ENCODE data around the gene ATP6V1B1.

ATP6V1B1 gene

DNA sequence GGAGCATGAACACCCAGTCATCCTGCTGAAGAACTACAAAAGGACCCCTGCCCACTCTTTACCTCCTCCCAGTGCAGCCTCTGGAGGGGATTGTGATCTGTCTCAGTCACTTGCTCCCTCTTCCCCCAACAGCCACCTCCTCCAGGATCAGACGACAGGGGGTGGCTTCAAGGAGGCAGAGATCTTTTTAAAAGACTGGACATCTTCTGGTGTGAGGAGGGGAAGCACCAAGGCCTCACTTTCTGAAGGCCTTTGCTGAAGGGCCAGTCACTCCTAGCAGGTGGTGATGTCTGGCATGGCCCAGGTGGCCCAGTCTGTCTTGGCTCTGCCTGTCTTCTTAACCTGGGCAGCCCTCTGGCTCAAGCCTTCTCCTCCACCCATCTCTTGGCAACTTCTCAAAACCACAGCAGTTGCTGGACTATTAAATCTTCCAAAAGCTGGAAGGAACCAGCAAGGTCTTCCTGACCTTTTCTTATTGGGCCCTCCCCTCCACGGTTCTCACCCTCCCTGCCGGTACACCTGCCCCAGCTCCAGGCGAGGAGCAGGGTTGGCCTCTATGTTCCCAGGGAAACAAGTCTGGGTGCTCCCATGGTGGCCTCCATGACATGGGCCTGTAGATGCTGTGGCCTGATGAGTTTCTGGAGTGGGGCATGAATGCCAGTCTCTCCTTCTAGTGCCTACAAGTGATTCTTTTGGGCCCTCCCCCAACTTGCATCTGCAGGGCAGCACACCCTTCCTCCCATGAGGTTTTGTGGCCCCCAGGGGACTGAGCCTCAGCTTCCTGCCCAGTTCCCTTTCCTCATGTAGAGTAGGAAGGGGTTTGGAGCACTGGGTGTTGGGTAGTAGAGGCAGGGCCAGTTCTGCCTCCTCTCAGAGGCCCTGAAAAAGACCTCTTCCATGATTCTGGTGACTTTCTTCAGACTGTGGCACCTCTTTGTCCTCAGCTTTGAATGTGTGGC, 5.0 kb upstream of the ATP6V1B1 start:
- no peak for DNase-seq

DNA sequence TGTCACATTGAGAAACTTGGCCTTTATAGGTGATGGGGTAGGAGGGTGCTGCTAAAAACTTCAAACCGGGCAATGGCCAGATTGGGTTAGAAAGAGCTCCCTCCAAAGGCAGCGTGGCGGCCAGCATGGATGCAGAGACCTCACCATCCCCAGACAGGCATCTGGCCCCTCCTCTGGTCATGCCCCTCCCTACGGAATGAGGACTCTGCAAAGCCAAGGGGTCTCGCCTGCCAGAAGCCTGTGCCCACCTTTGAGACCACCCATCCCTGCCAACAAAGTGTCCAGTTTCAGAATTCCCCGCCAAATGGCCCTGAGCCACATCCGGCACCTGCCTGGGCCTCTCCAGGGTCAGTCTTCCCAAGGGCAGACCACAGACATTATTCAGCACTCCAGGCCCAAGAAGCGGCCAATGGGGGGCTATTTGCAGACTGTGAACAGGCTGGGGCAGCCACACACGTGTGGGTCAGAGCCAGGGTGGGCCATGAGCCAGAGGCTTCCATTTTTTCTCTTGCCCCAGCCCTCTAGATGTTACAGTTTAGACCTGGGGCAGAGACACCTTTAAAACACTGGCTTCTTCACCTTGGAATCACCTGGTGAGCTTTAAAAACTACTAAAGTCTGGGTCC, 4.2 kb upstream of the ATP6V1B1 start:
- DNase-seq, result no peak

DNA sequence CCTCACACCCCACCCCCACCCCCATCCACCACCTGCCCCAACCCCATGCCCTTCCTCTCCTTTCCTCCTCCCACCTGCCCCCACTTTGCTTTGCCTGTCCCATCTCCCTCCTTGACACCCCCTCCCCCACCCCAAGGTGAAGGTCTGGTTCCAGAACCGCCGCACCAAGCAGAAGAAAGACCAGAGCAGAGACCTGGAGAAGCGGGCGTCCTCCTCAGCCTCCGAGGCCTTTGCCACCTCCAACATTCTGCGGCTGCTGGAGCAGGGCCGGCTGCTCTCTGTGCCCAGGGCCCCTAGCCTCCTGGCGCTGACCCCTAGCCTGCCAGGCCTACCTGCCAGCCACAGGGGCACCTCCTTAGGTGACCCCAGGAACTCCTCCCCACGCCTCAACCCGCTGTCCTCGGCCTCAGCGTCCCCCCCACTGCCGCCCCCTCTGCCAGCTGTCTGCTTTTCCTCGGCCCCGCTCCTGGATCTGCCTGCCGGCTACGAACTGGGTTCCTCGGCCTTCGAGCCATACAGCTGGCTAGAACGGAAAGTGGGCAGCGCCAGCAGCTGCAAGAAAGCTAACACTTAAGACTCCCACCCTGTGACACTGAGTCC, 3.0 kb upstream of the ATP6V1B1 start:
- DNase-seq, result no peak

DNA sequence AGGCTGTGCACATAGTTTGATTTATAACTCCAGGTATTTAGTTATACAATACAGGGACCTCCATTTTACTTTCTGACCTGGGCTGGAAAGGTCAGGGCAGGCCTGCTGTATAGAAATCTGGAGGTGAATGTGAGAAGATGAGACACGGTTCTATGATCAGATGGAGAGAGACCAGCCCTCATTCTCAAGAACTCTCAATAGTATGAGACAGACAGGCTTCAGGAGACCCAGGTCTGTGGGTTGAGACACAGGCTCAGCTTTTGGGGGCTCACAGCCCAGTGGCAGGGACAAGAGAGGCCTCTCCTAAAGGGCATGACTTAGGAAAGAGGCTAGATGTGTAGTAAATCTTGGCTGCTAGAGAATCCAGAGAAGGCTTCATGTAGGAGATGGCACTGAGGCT, 719 bp upstream of the ATP6V1B1 start:
- DNase-seq, result no peak

DNA sequence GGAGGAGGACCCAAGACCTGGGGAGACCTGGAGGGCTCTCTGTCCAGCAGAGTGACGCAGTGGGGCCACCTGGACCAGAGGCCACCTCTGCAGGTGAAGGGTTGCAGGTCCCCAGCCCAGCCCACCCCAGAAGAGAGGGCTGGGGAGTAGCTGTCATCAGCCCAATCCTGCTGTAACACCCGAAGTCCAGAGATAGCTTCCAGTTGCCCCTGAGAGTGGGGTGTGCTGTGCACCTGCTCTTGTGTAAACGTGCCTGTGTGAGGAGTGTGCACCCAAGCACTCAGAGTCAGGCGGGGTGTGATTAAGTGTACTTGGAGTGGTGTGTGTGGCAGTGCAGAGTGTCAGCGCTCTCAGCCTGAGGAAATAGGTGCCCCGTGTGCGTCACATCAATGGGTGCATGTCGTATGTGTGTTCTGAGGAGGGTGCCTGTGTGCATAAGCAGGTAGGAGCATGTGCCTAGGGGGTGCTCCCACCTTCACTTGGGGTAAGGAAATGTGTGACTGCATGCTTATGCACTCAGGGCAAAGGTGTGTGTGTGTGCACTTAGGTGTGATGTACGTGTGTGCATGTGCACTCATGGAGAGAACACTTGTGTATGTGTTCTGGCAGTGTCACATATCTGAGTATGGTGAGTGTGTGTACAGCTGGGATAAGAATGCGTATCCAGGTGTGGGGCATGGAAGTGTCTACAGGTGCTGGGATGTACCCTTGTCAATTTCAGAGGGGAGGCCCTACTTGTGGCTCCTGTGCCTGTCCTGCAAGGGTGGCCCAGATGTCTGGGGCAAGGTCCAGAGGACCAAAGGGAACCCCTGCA, 672 bp downstream of the ATP6V1B1 start:
- no peak for DNase-seq

DNA sequence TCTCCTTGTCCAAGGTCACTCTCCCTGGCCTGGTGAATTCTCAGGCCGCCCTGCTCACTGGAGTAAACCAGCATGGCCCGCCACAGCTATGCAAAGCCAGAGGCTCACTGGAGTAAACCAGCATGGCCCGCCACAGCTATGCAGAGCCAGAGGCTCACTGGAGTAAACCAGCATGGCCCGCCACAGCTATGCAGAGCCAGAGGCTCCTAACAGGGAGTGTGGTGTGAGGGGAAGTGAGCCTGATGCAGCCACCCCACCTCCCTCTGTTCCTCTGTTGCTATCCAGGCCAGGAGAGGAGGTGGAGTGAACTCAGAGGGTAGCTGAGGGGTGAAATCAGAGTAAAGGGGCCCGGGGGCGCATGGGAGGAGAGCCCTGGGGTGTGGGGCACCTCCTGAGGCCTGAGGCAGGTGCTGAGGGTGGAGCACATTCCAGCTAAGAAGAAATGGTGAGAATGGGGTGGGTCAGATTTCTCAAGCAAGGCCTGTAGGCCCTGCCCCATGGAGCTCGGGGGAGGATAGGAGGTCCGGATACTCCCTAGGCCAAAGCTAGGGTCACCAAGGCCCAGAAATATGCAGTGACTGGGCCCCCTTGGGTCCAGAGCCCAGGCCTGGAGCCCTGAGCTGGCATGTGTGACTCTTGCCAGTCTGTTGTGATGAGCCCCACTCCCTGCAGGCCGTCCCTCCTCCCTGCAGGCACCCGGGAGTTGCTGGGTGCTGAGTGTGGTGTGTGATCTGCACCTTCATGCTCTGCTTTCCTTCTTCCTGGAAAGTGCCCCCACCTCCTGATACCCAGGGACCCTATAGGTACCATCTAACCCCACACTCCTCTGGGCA, 1.5 kb downstream of the ATP6V1B1 start:
- DNase-seq, result no peak

DNA sequence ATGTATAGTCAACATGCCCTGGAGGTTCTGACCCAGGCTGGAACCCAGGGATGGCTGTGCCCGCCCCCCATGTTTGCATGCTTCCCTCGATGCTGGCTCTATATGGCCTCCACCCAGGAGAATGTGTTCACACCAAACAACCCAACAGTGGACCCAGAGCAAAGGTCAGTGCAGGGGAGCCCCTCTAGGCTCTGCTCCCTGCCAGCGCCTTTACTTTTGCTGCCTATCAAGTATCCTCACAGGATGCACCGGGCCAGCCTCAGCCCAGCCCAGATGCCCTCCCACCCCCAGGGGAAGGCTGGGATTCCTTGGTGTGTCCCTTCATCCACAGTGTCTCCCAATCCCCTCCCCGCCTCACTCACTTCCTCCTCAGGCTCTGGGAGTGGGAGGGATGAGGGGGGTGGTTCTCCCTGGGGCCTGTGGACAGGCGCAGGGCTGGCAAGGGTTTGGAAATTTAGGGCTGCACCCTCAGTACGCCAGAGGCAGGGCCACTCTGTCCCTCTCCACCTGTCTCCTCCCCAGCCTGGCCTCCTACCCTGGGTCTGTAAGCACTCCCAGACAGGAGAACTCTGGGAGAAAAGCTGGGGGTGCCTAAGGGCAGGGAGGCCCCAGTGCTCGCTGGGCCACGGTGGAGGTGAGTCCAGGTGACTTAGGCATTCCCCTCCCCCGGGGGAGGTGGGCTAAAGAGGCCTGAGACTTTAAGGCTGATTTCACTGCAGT, 2.3 kb downstream of the ATP6V1B1 start:
- DNase-seq, result no peak

DNA sequence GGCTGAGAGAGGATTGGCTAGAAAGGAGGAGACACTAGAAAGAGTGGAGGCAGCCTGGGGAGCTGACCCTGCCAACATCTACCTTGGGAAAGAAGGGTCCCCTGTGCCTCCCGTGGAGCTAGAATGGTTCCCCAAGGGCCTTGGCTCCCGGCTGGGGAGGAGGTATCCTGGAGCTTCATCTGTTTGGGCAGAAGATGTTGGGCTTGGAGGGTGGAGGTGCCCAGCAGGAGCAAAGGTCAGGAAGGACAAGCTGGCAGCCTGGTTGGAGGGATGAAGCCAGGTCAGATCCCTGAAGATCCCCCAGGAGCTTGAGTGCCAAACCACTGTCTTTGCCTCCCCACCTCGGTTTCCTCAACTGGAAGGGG, 2.9 kb downstream of the ATP6V1B1 start:
- no peak for DNase-seq

DNA sequence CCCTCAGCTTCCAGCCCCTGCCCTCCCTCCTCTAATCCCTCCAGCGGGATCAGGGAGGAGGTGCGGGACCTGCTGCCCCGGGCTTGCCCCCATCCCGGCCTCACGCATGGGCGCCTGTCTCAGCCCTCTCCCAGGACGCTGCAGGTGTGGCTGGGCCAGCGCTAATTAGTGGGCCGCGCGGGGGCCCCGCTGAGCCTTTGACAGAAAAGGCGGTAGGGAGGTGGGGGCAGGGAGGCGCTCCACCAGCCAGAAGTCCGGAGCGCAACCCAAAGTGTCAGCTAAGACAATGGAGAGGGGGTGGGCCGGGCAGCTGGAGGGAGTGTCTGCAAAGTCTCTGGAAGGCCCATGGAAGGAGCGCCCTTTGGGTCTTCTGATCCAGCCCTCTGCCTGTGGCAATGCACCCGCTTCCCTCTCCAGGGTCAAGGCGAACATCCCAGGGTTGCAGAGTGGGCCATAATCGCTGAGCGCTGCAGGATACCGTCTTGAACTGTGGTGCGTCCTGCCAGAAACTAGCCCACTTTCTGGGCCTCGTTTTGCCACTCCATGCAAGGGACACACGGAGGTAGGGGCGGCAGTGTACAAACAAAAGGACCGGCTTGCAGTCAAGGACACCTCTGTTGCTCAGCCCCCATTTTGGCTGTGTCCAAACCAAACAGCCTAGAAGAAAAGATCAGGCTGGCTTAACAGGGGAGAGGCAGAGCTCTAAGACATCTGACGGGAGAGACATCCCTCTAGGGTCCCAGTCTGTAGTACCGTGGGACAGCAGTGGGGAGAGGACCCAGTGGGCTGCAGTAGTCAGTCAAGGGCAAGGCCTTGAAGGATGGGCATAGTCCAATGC, 3.5 kb downstream of the ATP6V1B1 start:
- no peak for DNase-seq

DNA sequence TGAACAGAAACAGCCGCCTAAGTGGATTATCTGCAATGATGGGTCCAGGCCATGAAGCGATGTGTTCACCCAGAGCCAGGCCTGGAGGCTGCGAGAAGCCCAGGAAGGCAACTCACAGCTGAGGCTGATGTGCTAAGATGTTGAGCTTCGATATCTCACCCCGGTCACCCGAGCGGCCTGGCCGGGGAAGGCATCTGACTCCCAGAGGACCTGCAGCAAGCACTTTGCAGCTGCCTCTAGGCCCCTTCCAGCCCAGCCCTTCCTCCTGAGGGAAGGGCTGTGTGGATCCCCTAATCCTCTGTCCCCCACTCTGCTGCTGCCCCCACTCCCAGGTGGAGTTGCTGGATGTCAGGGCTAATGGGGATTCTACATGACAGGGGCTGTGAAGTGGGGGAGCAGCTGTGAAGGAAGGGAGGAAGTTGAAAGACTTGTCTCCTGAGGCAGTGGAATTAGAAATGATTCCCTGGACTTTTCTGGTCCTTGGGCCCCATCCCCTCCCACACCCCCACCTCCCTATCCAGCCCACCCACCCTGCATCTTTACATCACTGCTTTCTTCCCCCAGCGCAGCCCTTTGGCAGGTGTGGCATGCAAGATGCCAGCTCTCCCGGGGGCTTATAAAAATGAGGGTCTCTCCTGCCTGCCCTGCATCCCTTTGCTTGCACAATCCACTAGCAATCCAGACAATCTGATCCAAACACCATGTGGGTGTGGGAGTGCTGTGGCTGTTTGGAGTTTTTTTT, 4.3 kb downstream of the ATP6V1B1 start:
- DNase-seq, result no peak

DNA sequence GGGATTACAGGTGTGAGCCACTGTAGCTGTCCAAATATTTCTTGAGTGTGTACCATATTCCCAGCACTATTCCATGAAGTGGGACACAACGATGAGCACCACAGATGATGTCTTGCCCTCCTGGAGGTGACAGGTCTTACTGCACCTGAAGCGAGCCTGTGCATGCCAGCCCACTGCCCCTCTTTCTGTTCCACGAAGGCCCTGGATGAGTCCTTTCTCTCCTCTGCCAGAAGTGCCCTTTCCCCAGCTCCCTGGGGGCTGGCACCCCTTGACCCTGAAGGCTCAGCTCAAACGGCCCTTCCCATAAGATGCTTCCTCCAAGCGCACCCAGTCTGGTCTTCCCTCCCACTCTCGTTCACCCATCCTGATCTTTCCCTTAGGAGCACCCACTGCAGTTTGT, 5.5 kb downstream of the ATP6V1B1 start:
- DNase-seq, result no peak

DNA sequence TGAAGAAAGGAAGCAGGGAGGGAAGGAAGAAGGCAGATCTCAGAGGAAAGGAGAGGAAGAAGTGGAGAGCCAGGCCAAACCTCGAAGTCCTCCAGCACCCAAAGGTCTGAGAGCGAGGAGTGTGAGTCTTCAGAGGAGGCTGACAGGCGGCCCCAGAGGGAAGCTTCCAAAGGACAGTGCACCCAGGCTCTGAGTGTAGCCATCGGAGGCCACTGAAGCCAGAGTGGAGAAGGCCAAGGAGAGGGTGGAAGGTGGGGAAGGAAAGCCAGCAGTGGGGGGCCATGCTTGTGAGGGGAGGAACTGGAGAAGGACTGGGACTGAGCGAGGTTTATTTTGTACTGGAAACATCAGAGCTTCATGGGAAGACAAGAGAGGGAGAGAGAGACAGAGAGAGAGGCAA, 6.0 kb downstream of the ATP6V1B1 start:
- DNase-seq, result no peak

DNA sequence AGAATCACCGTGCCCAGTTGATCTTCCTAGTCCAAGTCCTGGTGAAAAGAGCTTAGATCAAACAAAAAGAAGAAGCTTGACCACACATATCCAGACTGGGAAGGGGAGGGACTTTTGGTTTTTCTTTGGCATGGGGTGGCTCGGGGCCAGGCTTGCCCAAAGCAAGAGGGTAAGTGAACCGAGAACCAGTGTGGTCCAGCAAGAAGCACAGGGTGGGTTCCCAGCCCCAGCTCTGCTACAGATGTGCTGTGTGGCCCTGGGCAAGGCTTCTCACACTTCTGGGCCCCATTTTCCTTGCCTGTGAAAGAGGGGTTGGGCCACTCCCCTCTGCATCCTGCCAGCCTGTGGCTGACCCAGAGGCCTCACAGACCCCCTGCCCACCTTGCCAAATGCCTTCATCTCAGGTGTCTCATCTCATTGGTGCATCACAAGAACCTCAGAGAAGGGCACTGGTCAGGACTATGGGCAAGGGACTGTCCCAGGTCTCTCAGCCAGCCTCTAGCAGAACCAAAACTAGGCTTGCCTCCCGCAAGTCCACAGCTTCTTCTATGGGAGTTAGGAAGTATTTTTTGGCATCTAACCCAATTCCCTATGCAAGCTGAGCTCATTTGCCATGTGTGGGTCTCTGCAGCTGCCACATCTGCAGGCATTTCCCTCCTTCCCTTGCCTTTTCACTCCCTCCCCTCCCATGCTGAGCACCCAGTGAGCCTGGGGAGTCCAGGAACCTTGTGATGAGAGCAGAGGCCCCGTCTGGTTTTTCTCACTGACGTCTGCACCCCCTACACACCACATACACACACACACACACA, 6.9 kb downstream of the ATP6V1B1 start:
- no peak for DNase-seq

DNA sequence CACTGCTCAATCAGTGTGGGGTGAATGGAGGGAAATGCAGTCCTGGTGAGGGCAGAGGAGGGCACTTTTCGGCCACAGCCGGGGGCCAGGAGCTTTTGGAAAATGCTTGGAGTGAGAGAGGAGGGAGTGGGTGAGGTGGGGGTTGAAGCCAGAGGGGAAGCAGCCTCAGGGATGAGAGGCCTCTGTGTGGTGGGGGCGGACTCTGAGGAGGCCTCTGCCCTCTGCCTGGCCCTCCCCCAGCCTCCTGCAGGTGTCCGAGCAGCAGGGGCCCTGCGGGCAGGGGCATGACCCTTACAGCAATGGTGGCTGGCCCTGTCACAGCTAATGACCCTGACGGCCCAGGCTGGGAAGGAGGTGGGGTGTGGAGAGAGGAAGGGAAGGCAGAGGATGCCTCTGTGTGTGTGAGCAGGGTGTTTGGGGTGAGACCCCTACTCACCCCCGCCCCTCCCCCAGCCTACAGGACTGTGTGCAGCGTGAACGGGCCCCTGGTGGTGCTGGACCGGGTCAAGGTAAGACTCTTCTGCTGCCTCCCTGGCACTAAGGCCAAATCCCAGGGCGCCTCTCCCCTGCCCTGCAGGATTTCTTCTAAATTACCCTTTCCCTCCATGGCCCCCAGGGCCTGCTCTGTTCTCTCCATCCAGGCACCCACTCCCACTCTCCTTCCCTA, 7.6 kb downstream of the ATP6V1B1 start:
- no peak for DNase-seq

DNA sequence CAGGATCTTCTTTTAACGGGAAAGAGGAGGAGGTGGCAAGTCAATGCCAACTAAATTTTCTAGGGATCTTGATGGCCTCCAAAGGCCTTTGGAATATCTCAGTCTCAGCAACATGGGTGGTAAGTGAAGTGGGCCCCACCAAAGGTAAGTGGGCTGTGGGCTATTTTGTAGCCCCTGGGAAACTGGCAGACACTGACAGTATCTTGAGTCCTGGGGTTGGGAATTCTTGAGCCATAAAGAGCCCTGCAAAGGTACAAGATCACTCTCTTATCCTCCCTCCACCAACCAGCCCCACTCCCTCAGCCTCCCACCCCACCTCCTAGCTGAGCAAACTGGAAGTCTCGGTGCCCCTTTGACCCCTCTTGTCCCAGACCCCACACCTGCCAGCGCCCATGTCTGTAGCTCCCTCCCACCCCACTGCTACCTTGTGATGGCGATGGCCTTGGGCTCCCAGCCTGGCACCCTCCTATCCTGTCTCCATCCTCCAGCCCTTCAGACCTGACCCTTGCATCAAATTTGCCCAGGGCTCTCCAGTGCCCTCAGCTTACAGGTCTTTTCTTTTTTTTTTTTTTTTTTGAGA, 8.5 kb downstream of the ATP6V1B1 start:
- no peak for DNase-seq

DNA sequence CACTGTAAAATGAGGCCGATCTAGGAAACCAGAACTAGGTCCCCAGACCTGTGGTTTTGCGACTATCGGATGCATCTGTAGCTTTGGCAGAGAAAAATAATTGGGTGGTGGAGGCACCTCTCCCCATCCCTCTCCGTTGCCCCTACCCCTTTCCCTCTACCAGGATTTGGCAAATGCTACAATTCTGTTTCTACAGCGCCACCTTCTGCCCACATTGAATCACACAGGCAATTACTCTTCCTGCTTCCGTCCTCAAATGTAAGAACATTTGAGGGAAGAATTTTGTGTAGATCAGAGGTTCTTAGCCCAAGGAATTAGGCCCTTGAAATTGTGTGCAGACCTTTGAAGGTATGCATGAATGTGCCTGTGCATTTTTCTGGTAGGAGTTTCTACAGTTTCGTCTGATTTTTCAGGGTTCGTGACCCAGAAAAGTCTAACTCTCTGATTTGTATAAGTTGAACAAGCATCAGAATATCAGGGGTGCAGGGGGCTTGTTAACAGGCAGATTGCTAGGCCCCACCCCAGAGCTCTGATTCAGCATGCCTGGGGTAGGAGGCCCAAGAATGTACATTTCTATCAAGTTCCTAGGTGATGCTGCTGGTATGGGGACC, 11.2 kb downstream of the ATP6V1B1 start:
- peak; percentile 33 for DNase-seq

DNA sequence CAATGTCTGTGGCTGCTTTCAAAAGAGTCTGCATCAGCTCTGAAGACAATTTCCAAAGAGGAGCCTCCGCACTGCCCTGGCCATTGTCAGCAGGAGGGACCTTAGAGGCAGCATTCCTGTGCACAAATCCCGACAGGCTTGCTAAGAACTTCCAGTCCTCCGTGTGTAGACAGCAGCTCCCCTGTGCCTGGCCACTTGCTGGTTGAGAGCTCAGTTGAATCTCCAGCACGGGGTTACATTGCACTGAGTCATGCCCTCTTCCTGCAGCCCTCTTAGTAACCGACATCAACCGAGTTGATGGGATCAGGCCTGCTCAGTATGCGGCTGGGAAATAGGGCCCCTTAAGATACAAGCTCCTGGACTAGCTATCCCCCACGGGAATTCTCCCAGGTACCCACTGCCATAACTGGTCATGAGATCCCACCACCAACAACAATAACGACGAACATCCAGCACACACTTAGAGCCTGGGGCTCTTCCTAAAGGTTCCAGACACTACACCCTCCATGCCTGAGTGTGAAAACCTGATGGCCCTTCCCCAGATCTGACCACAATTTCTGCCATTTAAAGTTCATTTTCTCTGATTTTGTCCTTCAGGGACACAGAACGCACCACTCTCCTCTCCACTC, 12.0 kb downstream of the ATP6V1B1 start:
- no peak for DNase-seq

Measured in activated gamma-delta T cell treated with Interleukin-2 at 50 U/mL for 16 hours (primary cell).